Stimulated activated CD8-positive, alpha-beta memory T cell treated with anti-CD3 and anti-CD28 coated beads, Interleukin-15, amount 100 ng/mL, for 4 hours (primary cell): ENCODE data around the gene POC5.
A peak's percentile ranks its signal among the peaks of the same experiment; 100 is the strongest.
"Not testable (repeated sequence)": the region's sequence is repeated elsewhere in the genome, so short reads cannot be mapped to it uniquely, and the experiment has no call there.

Source experiments
- DNase-seq, 2 donors: peaks; one replicate each; pipeline ENCODE4 v3.0.0-alpha.2; 2020; ENCODE audit warnings: low read depth in 2 of 2

Gene POC5

GRCh38 chr5:75706016-75706415 is 11.2 kb downstream of the POC5 start:
- DNase-seq, result no peak

- no peak for DNase-seq
Measured at GRCh38 chr5:75701856-75702255, 15.4 kb downstream of the POC5 start.

GRCh38 chr5:75695472-75696351 is 21.5 kb downstream of the POC5 start:
- DNase-seq, result not testable (repeated sequence)

GRCh38 chr5:75694781-75695180 is 22.5 kb downstream of the POC5 start:
- no peak for DNase-seq

- DNase-seq, result no peak
Measured at GRCh38 chr5:75690669-75691068, 26.6 kb downstream of the POC5 start.

- DNase-seq, result no peak
Measured at GRCh38 chr5:75686480-75686879, 30.8 kb downstream of the POC5 start.

GRCh38 chr5:75685141-75685540 is 32.1 kb downstream of the POC5 start:
- DNase-seq, result no peak

GRCh38 chr5:75681125-75681830 is 36.0 kb downstream of the POC5 start:
- DNase-seq, result no peak

- no peak for DNase-seq
Measured at GRCh38 chr5:75678155-75678554, 39.1 kb downstream of the POC5 start.

GRCh38 chr5:75677607-75678006 is 39.6 kb downstream of the POC5 start:
- DNase-seq, result no peak

GRCh38 chr5:75675783-75676182 is 41.5 kb downstream of the POC5 start:
- no peak for DNase-seq

GRCh38 chr5:75672616-75673015 is 44.6 kb downstream of the POC5 start:
- no peak for DNase-seq

GRCh38 chr5:75671506-75671905 is 45.7 kb downstream of the POC5 start:
- no peak for DNase-seq

- no peak for DNase-seq
Measured at GRCh38 chr5:75670577-75670976, 46.7 kb downstream of the POC5 start.

GRCh38 chr5:75668977-75669689 is 48.1 kb downstream of the POC5 start:
- DNase-seq, result peak; percentile 8 to 18

- no peak for DNase-seq
Measured at GRCh38 chr5:75668445-75668844, 48.8 kb downstream of the POC5 start.

- no peak for DNase-seq
Measured at GRCh38 chr5:75667586-75667985, 49.7 kb downstream of the POC5 start.

GRCh38 chr5:75666801-75667200 is 50.4 kb downstream of the POC5 start:
- no peak for DNase-seq

GRCh38 chr5:75664979-75665378 is 52.3 kb downstream of the POC5 start:
- DNase-seq, result no peak

- no peak for DNase-seq
Measured at GRCh38 chr5:75663579-75664284, 53.5 kb downstream of the POC5 start.

- no peak for DNase-seq
Measured at GRCh38 chr5:75662061-75662460, 55.2 kb downstream of the POC5 start.
